Adrenal gland (tissue), 5 donors: ENCODE results near the gene IFNGR1.

Experiments
- POLR2A ChIP-seq, 2 donors: fragments of 450-650 bp; IDR thresholded peaks; one replicate each; pipeline ENCODE4 v1.6.1; 2017; ENCODE audit warnings: antibody characterized with exemption in 2 of 2, mild to moderate bottlenecking in 2 of 2, moderate library complexity in 1 of 2
- TF ChIP-seq, protein P1 (sequence below), 6 experiments: fragments of 450-650 bp in 4 of 6; fragments of 200-600 bp in 2 of 6; sonication (generic) in 1 of 6; IDR thresholded peaks; 1 replicate in 5 of 6; 2 replicates in 1 of 6; pipeline versions ENCODE4 v1.5.1 to v1.8.0; 2016 to 2021; ENCODE audit warnings: antibody characterized with exemption in 6 of 6, mild to moderate bottlenecking in 2 of 6, moderate library complexity in 1 of 6
- donor health status: DM: no; HTN: no; CAD: no.

DNA sequence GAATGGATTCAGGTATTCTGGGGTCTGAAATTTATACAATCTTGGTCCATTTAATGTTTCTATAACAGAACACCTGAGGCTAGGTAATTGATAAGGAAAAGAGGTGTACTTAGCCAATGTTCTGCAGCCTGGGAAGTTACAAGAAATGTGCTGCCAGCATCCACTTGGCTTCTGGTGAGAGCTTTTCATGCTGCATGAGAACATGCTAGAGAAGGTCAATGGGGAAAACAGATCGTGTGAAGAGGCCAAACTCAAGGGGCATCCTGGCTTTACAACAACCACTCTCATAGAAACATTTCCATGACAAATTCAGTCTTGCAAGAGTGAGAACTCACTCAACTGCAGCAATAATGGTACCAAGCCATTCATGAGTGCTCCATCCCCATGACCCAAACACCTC lies 62.5 kb downstream of the IFNGR1 start:
- TF ChIP-seq, protein P1, sequence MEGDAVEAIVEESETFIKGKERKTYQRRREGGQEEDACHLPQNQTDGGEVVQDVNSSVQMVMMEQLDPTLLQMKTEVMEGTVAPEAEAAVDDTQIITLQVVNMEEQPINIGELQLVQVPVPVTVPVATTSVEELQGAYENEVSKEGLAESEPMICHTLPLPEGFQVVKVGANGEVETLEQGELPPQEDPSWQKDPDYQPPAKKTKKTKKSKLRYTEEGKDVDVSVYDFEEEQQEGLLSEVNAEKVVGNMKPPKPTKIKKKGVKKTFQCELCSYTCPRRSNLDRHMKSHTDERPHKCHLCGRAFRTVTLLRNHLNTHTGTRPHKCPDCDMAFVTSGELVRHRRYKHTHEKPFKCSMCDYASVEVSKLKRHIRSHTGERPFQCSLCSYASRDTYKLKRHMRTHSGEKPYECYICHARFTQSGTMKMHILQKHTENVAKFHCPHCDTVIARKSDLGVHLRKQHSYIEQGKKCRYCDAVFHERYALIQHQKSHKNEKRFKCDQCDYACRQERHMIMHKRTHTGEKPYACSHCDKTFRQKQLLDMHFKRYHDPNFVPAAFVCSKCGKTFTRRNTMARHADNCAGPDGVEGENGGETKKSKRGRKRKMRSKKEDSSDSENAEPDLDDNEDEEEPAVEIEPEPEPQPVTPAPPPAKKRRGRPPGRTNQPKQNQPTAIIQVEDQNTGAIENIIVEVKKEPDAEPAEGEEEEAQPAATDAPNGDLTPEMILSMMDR (IDR thresholded peaks at IDR 0.05), result no peak
- TF ChIP-seq POLR2A (IDR thresholded peaks at IDR 0.05), result no peak
